HepG2 (cell line): ENCODE results near the gene TBC1D20. TPM values are rescaled to one million over a fixed set of nuclear protein-coding genes. Genes with fewer than 3 reads are reported as not detected.

Experiments used
- ARNTL ChIP-seq: sonication (generic); formaldehyde crosslinking; IDR thresholded peaks from 2 replicates; pipeline ENCODE4 v1.4.0; 2020; ENCODE audit warnings: mild to moderate bottlenecking, missing genetic modification reagents
- ATF1 ChIP-seq: IDR thresholded peaks from 2 replicates; pipeline ENCODE4 v1.6.1; 2016; ENCODE audit warnings: mild to moderate bottlenecking, control low read depth
- CSRNP1 ChIP-seq: sonication (generic); formaldehyde crosslinking; IDR thresholded peaks from 2 replicates; pipeline ENCODE4 v1.8.1; 2023; ENCODE audit warnings: mild to moderate bottlenecking, missing genetic modification reagents
- DRAP1 ChIP-seq: IDR thresholded peaks from 2 replicates; pipeline ENCODE4 v1.6.1; 2016; ENCODE audit warnings: missing genetic modification reagents, missing compliant biosample characterization
- ELF4 ChIP-seq: sonication (generic); formaldehyde crosslinking; IDR thresholded peaks from 2 replicates; pipeline ENCODE4 v1.5.0; 2020; ENCODE audit warnings: missing genetic modification reagents, mild to moderate bottlenecking, moderate library complexity, borderline replicate concordance
- EP300 ChIP-seq, 3 experiments: sonication (generic) in 1 of 3; formaldehyde crosslinking in 1 of 3; IDR thresholded peaks; 2 replicates each; pipeline versions ENCODE4 v1.5.1 to v1.6.1; 2011 to 2020; ENCODE audit warnings: low read depth in 2 of 3, low read length in 2 of 3, borderline replicate concordance in 1 of 3, improper control_type of control experiment in 1 of 3, mild to moderate bottlenecking in 1 of 3, missing genetic modification reagents in 1 of 3, moderate library complexity in 1 of 3
- HMG20A ChIP-seq: IDR thresholded peaks from 2 replicates; pipeline ENCODE4 v1.6.1; 2016; ENCODE audit warnings: borderline replicate concordance
- KAT2B ChIP-seq: fragments of 150-350 bp; IDR thresholded peaks from 2 replicates; pipeline ENCODE4 v1.6.1; 2014; ENCODE audit warnings: low read depth, low read length, borderline replicate concordance
- MEIS1 ChIP-seq: sonication (generic); formaldehyde crosslinking; IDR thresholded peaks from 2 replicates; pipeline ENCODE4 v1.9.0; 2021; ENCODE audit warnings: mild to moderate bottlenecking, missing genetic modification reagents, moderate library complexity, borderline replicate concordance
- MLX ChIP-seq: IDR thresholded peaks from 2 replicates; pipeline ENCODE4 v1.6.1; 2016
- MXI1 ChIP-seq: IDR thresholded peaks from 3 replicates; pipeline ENCODE4 v1.6.1; 2012; ENCODE audit warnings: low read depth, low read length, inconsistent platforms, borderline replicate concordance
- POLR2A ChIP-seq, 2 experiments: IDR thresholded peaks; 2 replicates each; pipeline ENCODE4 v1.6.1; 2011; ENCODE audit warnings: low read depth in 2 of 2, low read length in 2 of 2, mild to moderate bottlenecking in 1 of 2, moderate library complexity in 1 of 2; ENCODE audit not compliant: insufficient read depth in 1 of 2
- SMARCE1 ChIP-seq: fragments of 450-650 bp; IDR thresholded peaks from 2 replicates; pipeline ENCODE4 v1.6.1; 2017; ENCODE audit warnings: borderline replicate concordance
- ZMYM3 ChIP-seq: sonication (generic); formaldehyde crosslinking; IDR thresholded peaks from 2 replicates; pipeline ENCODE4 v1.5.1; 2020; ENCODE audit warnings: mild to moderate bottlenecking, missing genetic modification reagents
- ZNF335 ChIP-seq: sonication (generic); formaldehyde crosslinking; IDR thresholded peaks from 2 replicates; pipeline ENCODE4 v1.4.0; 2020; ENCODE audit warnings: missing genetic modification reagents
- ZNF383 ChIP-seq: sonication (generic); formaldehyde crosslinking; IDR thresholded peaks from 2 replicates; pipeline ENCODE4 v1.4.0; 2020; ENCODE audit warnings: missing genetic modification reagents, mild to moderate bottlenecking, borderline replicate concordance
- ZNF446 ChIP-seq: sonication (generic); formaldehyde crosslinking; IDR thresholded peaks from 2 replicates; pipeline ENCODE4 v1.5.0; 2020; ENCODE audit warnings: mild to moderate bottlenecking, missing genetic modification reagents
- polyA plus RNA-seq, 8 experiments: library from polyadenylated mRNA; depleted of rRNA in 3 of 8; stranded (reverse) in 7 of 8; unstranded in 1 of 8; fragments of >200 nt; fragmentation: Illumina TruSeq in 4 of 8; extraction: Trizol in 4 of 8; gene quantifications; 2 replicates each; pipeline versions ENCODE4 v1.2.1 to v1.2.3, GENCODE V29; 2011 to 2016; ENCODE audit warnings: low read depth in 4 of 8, missing spikeins in 1 of 8, mixed read lengths in 1 of 8; ENCODE audit not compliant: insufficient read depth in 1 of 8
- total RNA-seq, 5 experiments: library from RNA; depleted of rRNA; stranded (reverse); fragments of >200 nt; fragmentation: Illumina TruSeq; extraction: Trizol; gene quantifications; 2 replicates each; pipeline ENCODE4 v1.2.3, GENCODE V29; 2016; ENCODE audit warnings: low read depth in 1 of 5
- TF ChIP-seq, protein P1 (sequence below): IDR thresholded peaks from 2 replicates; pipeline ENCODE4 v1.4.0; 2020; ENCODE audit warnings: mild to moderate bottlenecking, missing genetic modification reagents
- TF ChIP-seq, protein P2 (sequence below): sonication (generic); formaldehyde crosslinking; conservative IDR thresholded peaks from 2 replicates; pipeline ENCODE4 v1.4.0; 2020; ENCODE audit warnings: missing genetic modification reagents
- TF ChIP-seq, protein P3 (sequence below): sonication (generic); formaldehyde crosslinking; IDR thresholded peaks from 2 replicates; pipeline ENCODE4 v1.8.0; 2022; ENCODE audit warnings: missing genetic modification reagents, mild to moderate bottlenecking, moderate library complexity, borderline replicate concordance

The TBC1D20 gene
- total and polyA plus RNA-seq, 2 of the 13 experiments (the other 11 are each of a cell fraction or from before 2014, with no cell fraction given), result 36.6 to 47.1 TPM

GRCh38 chr20:507761-508332, 45.5 kb upstream of the TBC1D20 start (continued):
- TF ChIP-seq SMARCE1, result no peak
- TF ChIP-seq ATF1 (CRISPR knock-in tag), result 0 out of 2 replicates have a peak, but pooled peaks have one; percentile 9
- TF ChIP-seq, protein P1, sequence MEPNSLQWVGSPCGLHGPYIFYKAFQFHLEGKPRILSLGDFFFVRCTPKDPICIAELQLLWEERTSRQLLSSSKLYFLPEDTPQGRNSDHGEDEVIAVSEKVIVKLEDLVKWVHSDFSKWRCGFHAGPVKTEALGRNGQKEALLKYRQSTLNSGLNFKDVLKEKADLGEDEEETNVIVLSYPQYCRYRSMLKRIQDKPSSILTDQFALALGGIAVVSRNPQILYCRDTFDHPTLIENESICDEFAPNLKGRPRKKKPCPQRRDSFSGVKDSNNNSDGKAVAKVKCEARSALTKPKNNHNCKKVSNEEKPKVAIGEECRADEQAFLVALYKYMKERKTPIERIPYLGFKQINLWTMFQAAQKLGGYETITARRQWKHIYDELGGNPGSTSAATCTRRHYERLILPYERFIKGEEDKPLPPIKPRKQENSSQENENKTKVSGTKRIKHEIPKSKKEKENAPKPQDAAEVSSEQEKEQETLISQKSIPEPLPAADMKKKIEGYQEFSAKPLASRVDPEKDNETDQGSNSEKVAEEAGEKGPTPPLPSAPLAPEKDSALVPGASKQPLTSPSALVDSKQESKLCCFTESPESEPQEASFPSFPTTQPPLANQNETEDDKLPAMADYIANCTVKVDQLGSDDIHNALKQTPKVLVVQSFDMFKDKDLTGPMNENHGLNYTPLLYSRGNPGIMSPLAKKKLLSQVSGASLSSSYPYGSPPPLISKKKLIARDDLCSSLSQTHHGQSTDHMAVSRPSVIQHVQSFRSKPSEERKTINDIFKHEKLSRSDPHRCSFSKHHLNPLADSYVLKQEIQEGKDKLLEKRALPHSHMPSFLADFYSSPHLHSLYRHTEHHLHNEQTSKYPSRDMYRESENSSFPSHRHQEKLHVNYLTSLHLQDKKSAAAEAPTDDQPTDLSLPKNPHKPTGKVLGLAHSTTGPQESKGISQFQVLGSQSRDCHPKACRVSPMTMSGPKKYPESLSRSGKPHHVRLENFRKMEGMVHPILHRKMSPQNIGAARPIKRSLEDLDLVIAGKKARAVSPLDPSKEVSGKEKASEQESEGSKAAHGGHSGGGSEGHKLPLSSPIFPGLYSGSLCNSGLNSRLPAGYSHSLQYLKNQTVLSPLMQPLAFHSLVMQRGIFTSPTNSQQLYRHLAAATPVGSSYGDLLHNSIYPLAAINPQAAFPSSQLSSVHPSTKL (CRISPR knock-in tag), result no peak
- TF ChIP-seq, protein P2, sequence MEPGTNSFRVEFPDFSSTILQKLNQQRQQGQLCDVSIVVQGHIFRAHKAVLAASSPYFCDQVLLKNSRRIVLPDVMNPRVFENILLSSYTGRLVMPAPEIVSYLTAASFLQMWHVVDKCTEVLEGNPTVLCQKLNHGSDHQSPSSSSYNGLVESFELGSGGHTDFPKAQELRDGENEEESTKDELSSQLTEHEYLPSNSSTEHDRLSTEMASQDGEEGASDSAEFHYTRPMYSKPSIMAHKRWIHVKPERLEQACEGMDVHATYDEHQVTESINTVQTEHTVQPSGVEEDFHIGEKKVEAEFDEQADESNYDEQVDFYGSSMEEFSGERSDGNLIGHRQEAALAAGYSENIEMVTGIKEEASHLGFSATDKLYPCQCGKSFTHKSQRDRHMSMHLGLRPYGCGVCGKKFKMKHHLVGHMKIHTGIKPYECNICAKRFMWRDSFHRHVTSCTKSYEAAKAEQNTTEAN (CRISPR knock-in tag), result no peak
- no peak for TF ChIP-seq MLX (CRISPR knock-in tag)
- no peak for TF ChIP-seq MXI1
- no peak for TF ChIP-seq ZMYM3
- 0 out of 2 replicates have a peak, but pooled peaks have one; percentile 7 for TF ChIP-seq MEIS1 (CRISPR knock-in tag)
- TF ChIP-seq, protein P3, sequence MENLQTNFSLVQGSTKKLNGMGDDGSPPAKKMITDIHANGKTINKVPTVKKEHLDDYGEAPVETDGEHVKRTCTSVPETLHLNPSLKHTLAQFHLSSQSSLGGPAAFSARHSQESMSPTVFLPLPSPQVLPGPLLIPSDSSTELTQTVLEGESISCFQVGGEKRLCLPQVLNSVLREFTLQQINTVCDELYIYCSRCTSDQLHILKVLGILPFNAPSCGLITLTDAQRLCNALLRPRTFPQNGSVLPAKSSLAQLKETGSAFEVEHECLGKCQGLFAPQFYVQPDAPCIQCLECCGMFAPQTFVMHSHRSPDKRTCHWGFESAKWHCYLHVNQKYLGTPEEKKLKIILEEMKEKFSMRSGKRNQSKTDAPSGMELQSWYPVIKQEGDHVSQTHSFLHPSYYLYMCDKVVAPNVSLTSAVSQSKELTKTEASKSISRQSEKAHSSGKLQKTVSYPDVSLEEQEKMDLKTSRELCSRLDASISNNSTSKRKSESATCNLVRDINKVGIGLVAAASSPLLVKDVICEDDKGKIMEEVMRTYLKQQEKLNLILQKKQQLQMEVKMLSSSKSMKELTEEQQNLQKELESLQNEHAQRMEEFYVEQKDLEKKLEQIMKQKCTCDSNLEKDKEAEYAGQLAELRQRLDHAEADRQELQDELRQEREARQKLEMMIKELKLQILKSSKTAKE (CRISPR knock-in tag), result no peak
- no peak for TF ChIP-seq POLR2A (IDR thresholded peaks at IDR 0.05; ENCODE audit: insufficient read depth in 1 of 2, low read depth in 2 of 2, low read length in 2 of 2)
- TF ChIP-seq DRAP1 (CRISPR knock-in tag), result 0 out of 2 replicates have a peak, but pooled peaks have one; percentile 6
- no peak for TF ChIP-seq KAT2B
- no peak for TF ChIP-seq ZNF446 (CRISPR knock-in tag)
- no peak for TF ChIP-seq CSRNP1 (CRISPR knock-in tag)
- no peak for TF ChIP-seq ARNTL (CRISPR knock-in tag)
- TF ChIP-seq EP300 (IDR thresholded peaks at IDR 0.05; ENCODE audit: low read depth in 2 of 2, low read length in 2 of 2), result no peak
- TF ChIP-seq EP300 (CRISPR knock-in tag; IDR thresholded peaks at IDR 0.05; ENCODE audit: borderline replicate concordance), result no peak
- TF ChIP-seq ELF4 (CRISPR knock-in tag), result no peak
- TF ChIP-seq ZNF335 (CRISPR knock-in tag), result peak; percentile 66; the same call in 1 of the 2 replicates
- TF ChIP-seq HMG20A (CRISPR knock-in tag), result no peak
- no peak for TF ChIP-seq ZNF383 (CRISPR knock-in tag)
